ENCODE results near the gene PIP5K1C. TPM values are rescaled to one million over a fixed set of nuclear protein-coding genes. Genes with fewer than 3 reads are reported as not detected.
A peak's percentile ranks its signal among the peaks of the same experiment; 100 is the strongest.

PIP5K1C gene
- total RNA-seq, 1 experiment from 2014 or later: 4.2 TPM

GRCh38 chr19:3712663-3713611 is 12.7 kb upstream of the PIP5K1C start:
- Histone ChIP-seq H3K9me2 (replicated peaks; ENCODE audit: insufficient read depth, low read length) (no peaks in the 10 kb centered on the region), H3K9ac (ENCODE audit: low read length) (no peak overlapping the region), H3K79me2 (ENCODE audit: low read length) (no peaks in the 10 kb centered on the region), H3K4me3 (ENCODE audit: low read length) (no peak overlapping the region), H3K4me1 (ENCODE audit: low read length) (no peaks in the 10 kb centered on the region), H3K9me3 (ENCODE audit: low read length) (no peaks in the 10 kb centered on the region), H4K20me1 (ENCODE audit: insufficient read depth, low read depth, low read length) (no peaks in the 10 kb centered on the region), H3K4me2 (ENCODE audit: low read depth, low read length, poor library complexity, severe bottlenecking) (no peak overlapping the region), H2AFZ (ENCODE audit: low read length) (no peak overlapping the region), H3K36me3 (ENCODE audit: insufficient read depth, low read length) (no peaks in the 10 kb centered on the region), H3K27ac (ENCODE audit: low read length) (no peak overlapping the region), H3K27me3 (ENCODE audit: low read length) (no peaks in the 10 kb centered on the region)
- no peak for DNase-seq

- H3K4me2 ChIP-seq (ENCODE audit: low read depth, low read length, poor library complexity, severe bottlenecking): no peak overlapping the region
- H3K36me3 ChIP-seq (ENCODE audit: insufficient read depth, low read length): no peaks in the 10 kb centered on the region
- H3K27me3 ChIP-seq (ENCODE audit: low read length): no peaks in the 10 kb centered on the region
- no peak overlapping the region for H2AFZ ChIP-seq (ENCODE audit: low read length)
- no peaks in the 10 kb centered on the region for H3K79me2 ChIP-seq (ENCODE audit: low read length)
- no peaks in the 10 kb centered on the region for H3K9me2 ChIP-seq (replicated peaks; ENCODE audit: insufficient read depth, low read length)
- H3K27ac ChIP-seq (ENCODE audit: low read length): no peak overlapping the region
- H3K4me1 ChIP-seq (ENCODE audit: low read length): no peaks in the 10 kb centered on the region
- no peak overlapping the region for H3K4me3 ChIP-seq (ENCODE audit: low read length)
- H3K9me3 ChIP-seq (ENCODE audit: low read length): no peaks in the 10 kb centered on the region
- no peak for DNase-seq
- no peak overlapping the region for H3K9ac ChIP-seq (ENCODE audit: low read length)
- H4K20me1 ChIP-seq (ENCODE audit: insufficient read depth, low read depth, low read length): no peaks in the 10 kb centered on the region
Measured at GRCh38 chr19:3710265-3710812, 10.1 kb upstream of the PIP5K1C start.

GRCh38 chr19:3708207-3708931 is 8.1 kb upstream of the PIP5K1C start, which contains the start of gene TJP3:
TJP3 (plus strand) TSS chr19:3708384; CDS start chr19:3728433, 20,049 bp downstream.
- no peaks in the 10 kb centered on the region for H3K9me2 ChIP-seq (replicated peaks; ENCODE audit: insufficient read depth, low read length)
- H2AFZ ChIP-seq (ENCODE audit: low read length): no peak within 1 kb of the TSS
- H3K9me3 ChIP-seq (ENCODE audit: low read length): no peaks in the 10 kb centered on the region
- no peaks in the 10 kb centered on the region for H3K4me1 ChIP-seq (ENCODE audit: low read length)
- DNase-seq: no peak
- no peak within 1 kb of the TSS for H3K4me2 ChIP-seq (ENCODE audit: low read depth, low read length, poor library complexity, severe bottlenecking)
- no peaks in the 10 kb centered on the region for H3K79me2 ChIP-seq (ENCODE audit: low read length)
- no peaks in the 10 kb centered on the region for H3K36me3 ChIP-seq (ENCODE audit: insufficient read depth, low read length)
- no peak within 1 kb of the TSS for H3K27ac ChIP-seq (ENCODE audit: low read length)
- H4K20me1 ChIP-seq (ENCODE audit: insufficient read depth, low read depth, low read length): no peaks in the 10 kb centered on the region
- no peak within 1 kb of the TSS for H3K9ac ChIP-seq (ENCODE audit: low read length)
- H3K27me3 ChIP-seq (ENCODE audit: low read length): no peaks in the 10 kb centered on the region
- no peak within 1 kb of the TSS for H3K4me3 ChIP-seq (ENCODE audit: low read length)

DNA sequence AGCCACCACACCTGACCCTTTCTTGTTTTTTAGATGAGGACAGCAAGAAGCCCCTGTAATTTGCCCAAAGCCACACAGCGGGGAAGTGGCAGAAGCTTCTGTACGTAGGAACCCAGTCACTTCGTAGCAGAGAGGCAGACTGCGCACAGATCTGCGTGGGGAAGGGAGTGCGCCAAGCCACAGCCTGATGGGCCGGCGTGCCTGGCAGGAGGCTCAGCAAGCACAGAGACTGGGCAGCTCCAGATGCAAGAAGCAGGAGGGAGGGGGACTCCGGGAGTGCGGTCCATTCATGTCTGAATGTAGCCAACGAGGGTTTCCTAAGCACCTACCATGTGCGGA is 7.6 kb upstream of the PIP5K1C start:
- Histone ChIP-seq H3K4me3 (ENCODE audit: low read length) (no peak overlapping the region), H2AFZ (ENCODE audit: low read length) (no peak overlapping the region), H3K79me2 (ENCODE audit: low read length) (no peaks in the 10 kb centered on the region), H3K9me2 (replicated peaks; ENCODE audit: insufficient read depth, low read length) (no peaks in the 10 kb centered on the region), H3K4me2 (ENCODE audit: low read depth, low read length, poor library complexity, severe bottlenecking) (no peak overlapping the region), H3K36me3 (ENCODE audit: insufficient read depth, low read length) (no peaks in the 10 kb centered on the region), H3K4me1 (ENCODE audit: low read length) (no peaks in the 10 kb centered on the region), H3K27ac (ENCODE audit: low read length) (no peak overlapping the region), H3K9ac (ENCODE audit: low read length) (no peak overlapping the region), H3K9me3 (ENCODE audit: low read length) (no peaks in the 10 kb centered on the region), H3K27me3 (ENCODE audit: low read length) (no peaks in the 10 kb centered on the region), H4K20me1 (ENCODE audit: insufficient read depth, low read depth, low read length) (no peaks in the 10 kb centered on the region)
- DNase-seq: no peak

GRCh38 chr19:3701200-3701599 is 932 bp upstream of the PIP5K1C start:
- no peak for DNase-seq

GRCh38 chr19:3699741-3700241 is 477 bp downstream of the PIP5K1C start:
- no peaks in the 10 kb centered on the region for H3K36me3 ChIP-seq (ENCODE audit: insufficient read depth, low read length)
- H3K27ac ChIP-seq (ENCODE audit: low read length): no peak overlapping the region
- H4K20me1 ChIP-seq (ENCODE audit: insufficient read depth, low read depth, low read length): peaks cover 23% of the 10 kb centered on the region
- H2AFZ ChIP-seq (ENCODE audit: low read length): no peak overlapping the region
- DNase-seq: no peak
- H3K4me3 ChIP-seq (ENCODE audit: low read length): peak overlapping the region; percentile 77
- no peaks in the 10 kb centered on the region for H3K9me3 ChIP-seq (ENCODE audit: low read length)
- H3K27me3 ChIP-seq (ENCODE audit: low read length): no peaks in the 10 kb centered on the region
- no peaks in the 10 kb centered on the region for H3K79me2 ChIP-seq (ENCODE audit: low read length)
- peaks cover 9% of the 10 kb centered on the region for H3K4me1 ChIP-seq (ENCODE audit: low read length)
- peak overlapping the region; percentile 70 for H3K9ac ChIP-seq (ENCODE audit: low read length)
- H3K4me2 ChIP-seq (ENCODE audit: low read depth, low read length, poor library complexity, severe bottlenecking): peak overlapping the region; percentile 82
- H3K9me2 ChIP-seq (replicated peaks; ENCODE audit: insufficient read depth, low read length): no peaks in the 10 kb centered on the region

More at GRCh38 chr19:3701200-3701599, 932 bp upstream of the PIP5K1C start:
- no peak overlapping the region for H3K4me3 ChIP-seq (ENCODE audit: low read length)
- no peaks in the 10 kb centered on the region for H3K27me3 ChIP-seq (ENCODE audit: low read length)
- H3K9ac ChIP-seq (ENCODE audit: low read length): no peak overlapping the region
- H4K20me1 ChIP-seq (ENCODE audit: insufficient read depth, low read depth, low read length): peaks cover 21% of the 10 kb centered on the region
- no peaks in the 10 kb centered on the region for H3K9me2 ChIP-seq (replicated peaks; ENCODE audit: insufficient read depth, low read length)
- no peaks in the 10 kb centered on the region for H3K36me3 ChIP-seq (ENCODE audit: insufficient read depth, low read length)
- no peak overlapping the region for H2AFZ ChIP-seq (ENCODE audit: low read length)
- no peak overlapping the region for H3K4me2 ChIP-seq (ENCODE audit: low read depth, low read length, poor library complexity, severe bottlenecking)
- H3K27ac ChIP-seq (ENCODE audit: low read length): no peak overlapping the region
- peaks cover 9% of the 10 kb centered on the region for H3K4me1 ChIP-seq (ENCODE audit: low read length)
- no peaks in the 10 kb centered on the region for H3K9me3 ChIP-seq (ENCODE audit: low read length)
- H3K79me2 ChIP-seq (ENCODE audit: low read length): no peaks in the 10 kb centered on the region

GRCh38 chr19:3698974-3699740 is 1.1 kb downstream of the PIP5K1C start:
- Histone ChIP-seq H3K9ac (ENCODE audit: low read length) (peak overlapping the region; percentile 70), H3K4me2 (ENCODE audit: low read depth, low read length, poor library complexity, severe bottlenecking) (peak overlapping the region; percentile 82), H3K27me3 (ENCODE audit: low read length) (no peaks in the 10 kb centered on the region), H2AFZ (ENCODE audit: low read length) (no peak overlapping the region), H3K79me2 (ENCODE audit: low read length) (no peaks in the 10 kb centered on the region), H4K20me1 (ENCODE audit: insufficient read depth, low read depth, low read length) (peaks cover 25% of the 10 kb centered on the region), H3K36me3 (ENCODE audit: insufficient read depth, low read length) (no peaks in the 10 kb centered on the region), H3K27ac (ENCODE audit: low read length) (no peak overlapping the region), H3K9me2 (replicated peaks; ENCODE audit: insufficient read depth, low read length) (no peaks in the 10 kb centered on the region), H3K4me1 (ENCODE audit: low read length) (peaks cover 9% of the 10 kb centered on the region), H3K4me3 (ENCODE audit: low read length) (peak overlapping the region; percentile 77), H3K9me3 (ENCODE audit: low read length) (no peaks in the 10 kb centered on the region)
- no peak for DNase-seq

Measured in Karpas-422 (cell line).